H1 (cell line): ENCODE measurements around the gene FBXO2. TPM values are rescaled to one million over a fixed set of nuclear protein-coding genes. Genes with fewer than 3 reads are reported as not detected.

Experiments
- CTCF ChIA-PET: fragments of 300-600 bp; sonication (Branson Sonifier 250); formaldehyde crosslinking; loops from one replicate; lab custom pipeline; 2021; ENCODE audit not compliant: partially characterized antibody; lab: Charles Lee
- POLR2A ChIA-PET: fragments of 300-600 bp; sonication (Branson Sonifier 250); formaldehyde crosslinking; loops from one replicate; lab custom pipeline; 2021; ENCODE audit warnings: inconsistent platforms; ENCODE audit not compliant: partially characterized antibody; lab: Charles Lee
- DNase-seq, 2 experiments: peaks; one replicate each; pipeline versions ENCODE4 v3.0.0 to v3.0.0-alpha.2; 2010 to 2022; ENCODE audit warnings: low spot score in 2 of 2, low read depth in 1 of 2, mixed read lengths in 1 of 2
- FAIRE-seq: peaks from 2 replicates; lab custom pipeline; 2011; peaks lifted over from hg19 to GRCh38; lab: Jason Lieb, UNC
- H2AFZ ChIP-seq: 2 replicates; pipeline ENCODE4 v1.8.1; 2012; ENCODE audit warnings: low read length, inconsistent platforms
- H2AK5ac ChIP-seq: 2 replicates; pipeline ENCODE4 v1.6.1; 2013; ENCODE audit warnings: low read depth, low read length
- H2BK120ac ChIP-seq: replicated peaks from 2 replicates; pipeline ENCODE3; 2013; ENCODE audit warnings: low read depth, low read length, inconsistent platforms
- H2BK12ac ChIP-seq: 2 replicates; pipeline ENCODE4 v1.6.1; 2013; ENCODE audit warnings: low read depth, low read length
- H2BK15ac ChIP-seq: 2 replicates; pipeline ENCODE4 v1.6.1; 2013; ENCODE audit warnings: low read length
- H2BK20ac ChIP-seq: 2 replicates; pipeline ENCODE4 v1.6.1; 2013; ENCODE audit warnings: low read length
- H2BK5ac ChIP-seq: 2 replicates; pipeline ENCODE4 v1.6.1; 2013; ENCODE audit warnings: low read depth, low read length
- H3K14ac ChIP-seq: 2 replicates; pipeline ENCODE4 v1.6.1; 2013; ENCODE audit warnings: inconsistent platforms; ENCODE audit not compliant: insufficient read length
- H3K18ac ChIP-seq: 2 replicates; pipeline ENCODE4 v1.6.1; 2013; ENCODE audit warnings: low read length; ENCODE audit errors: extremely low read depth
- H3K23ac ChIP-seq: 2 replicates; pipeline ENCODE4 v1.6.1; 2013; ENCODE audit warnings: inconsistent platforms; ENCODE audit not compliant: insufficient read length
- H3K23me2 ChIP-seq: 2 replicates; pipeline ENCODE4 v1.6.1; 2013; ENCODE audit warnings: low read depth, low read length
- H3K27ac ChIP-seq: 2 replicates; pipeline ENCODE4 v1.6.1; 2011; ENCODE audit warnings: low read depth, low read length, inconsistent platforms
- H3K27me3 ChIP-seq, 4 experiments: replicated peaks in 1 of 4; 1 replicate in 1 of 4; 2 replicates in 3 of 4; pipeline versions ENCODE4 v1.6.1 to v1.8.1; 2011 to 2013; ENCODE audit warnings: low read length in 3 of 4, mild to moderate bottlenecking in 3 of 4, inconsistent platforms in 2 of 4, mixed read lengths in 2 of 4, moderate library complexity in 1 of 4; ENCODE audit not compliant: control insufficient read depth in 3 of 4, insufficient read depth in 3 of 4; ENCODE audit errors: extremely low read depth in 1 of 4
- H3K36me3 ChIP-seq, 4 experiments: 2 replicates each; pipeline versions ENCODE4 v1.6.1 to v1.8.1; 2011 to 2013; ENCODE audit warnings: mild to moderate bottlenecking in 4 of 4, low read length in 3 of 4, moderate library complexity in 2 of 4, control low read depth in 1 of 4, inconsistent platforms in 1 of 4; ENCODE audit not compliant: insufficient read depth in 4 of 4, control insufficient read depth in 2 of 4
- H3K4ac ChIP-seq: replicated peaks from 2 replicates; pipeline ENCODE3; 2013; ENCODE audit warnings: low read length, low read depth, mixed read lengths, inconsistent platforms; ENCODE audit not compliant: insufficient read length
- H3K4me1 ChIP-seq, 4 experiments: replicated peaks in 1 of 4; 1 replicate in 1 of 4; 2 replicates in 3 of 4; pipeline versions ENCODE4 v1.6.1 to v1.8.1; 2011 to 2013; ENCODE audit warnings: low read length in 3 of 4, inconsistent platforms in 2 of 4, mixed read lengths in 1 of 4; ENCODE audit not compliant: insufficient read depth in 4 of 4, control insufficient read depth in 3 of 4
- H3K4me2 ChIP-seq, 2 experiments: 2 replicates each; pipeline versions ENCODE4 v1.6.1 to v1.8.1; 2011 to 2013; ENCODE audit warnings: low read depth in 2 of 2, low read length in 2 of 2, control low read depth in 1 of 2, inconsistent platforms in 1 of 2, mild to moderate bottlenecking in 1 of 2; ENCODE audit not compliant: insufficient read depth in 1 of 2
- H3K4me3 ChIP-seq, 4 experiments: fragments of 200-600, 300-600 bp in 1 of 4; sonication (generic), shearing (Covaris generic), sonication (Bioruptor Twin) in 1 of 4; 2 replicates each; pipeline versions ENCODE4 v1.5.1 to v1.8.1; 2011 to 2016; ENCODE audit warnings: low read length in 4 of 4, low read depth in 3 of 4, control low read depth in 2 of 4, inconsistent platforms in 2 of 4, mild to moderate bottlenecking in 2 of 4, mixed read lengths in 1 of 4, moderate library complexity in 1 of 4; ENCODE audit not compliant: insufficient read depth in 2 of 4; ENCODE audit errors: extremely low read depth in 1 of 4
- H3K56ac ChIP-seq: replicated peaks from 2 replicates; pipeline ENCODE3; 2013; ENCODE audit warnings: low read depth, mild to moderate bottlenecking, mixed read lengths, low read length, inconsistent platforms; ENCODE audit not compliant: insufficient read length
- H3K79me1 ChIP-seq: 2 replicates; pipeline ENCODE4 v1.6.1; 2013; ENCODE audit warnings: low read depth, low read length, control low read depth
- H3K79me2 ChIP-seq, 2 experiments: 2 replicates each; pipeline versions ENCODE4 v1.6.1 to v1.8.1; 2012 to 2013; ENCODE audit warnings: low read length in 2 of 2, mild to moderate bottlenecking in 2 of 2, inconsistent platforms in 1 of 2; ENCODE audit not compliant: insufficient read depth in 2 of 2, control insufficient read depth in 1 of 2
- H3K9ac ChIP-seq, 4 experiments: replicated peaks in 1 of 4; 1 replicate in 1 of 4; 2 replicates in 3 of 4; pipeline versions ENCODE4 v1.6.1 to v1.8.1; 2011 to 2013; ENCODE audit warnings: low read depth in 3 of 4, low read length in 3 of 4, control low read depth in 2 of 4, mild to moderate bottlenecking in 2 of 4, moderate library complexity in 2 of 4, inconsistent platforms in 1 of 4; ENCODE audit errors: extremely low read depth in 1 of 4
- H3K9me3 ChIP-seq, 2 experiments: 2 replicates each; pipeline versions ENCODE4 v1.6.1 to v1.8.1; 2012 to 2013; ENCODE audit warnings: mild to moderate bottlenecking in 2 of 2, moderate library complexity in 2 of 2, control low read depth in 1 of 2, inconsistent platforms in 1 of 2, low read depth in 1 of 2, low read length in 1 of 2, mixed read lengths in 1 of 2; ENCODE audit not compliant: insufficient read depth in 2 of 2
- H4K20me1 ChIP-seq, 2 experiments: replicated peaks in 1 of 2; 2 replicates each; pipeline versions ENCODE3 to v1.8.1; 2011 to 2013; ENCODE audit warnings: inconsistent platforms in 2 of 2, low read length in 2 of 2, mild to moderate bottlenecking in 1 of 2; ENCODE audit not compliant: insufficient read depth in 2 of 2, control insufficient read depth in 1 of 2
- H4K5ac ChIP-seq: 2 replicates; pipeline ENCODE4 v1.6.1; 2013; ENCODE audit warnings: low read length, low read depth, mixed read lengths, inconsistent platforms; ENCODE audit not compliant: insufficient read length
- H4K8ac ChIP-seq: 2 replicates; pipeline ENCODE4 v1.8.0; 2013; ENCODE audit warnings: mild to moderate bottlenecking, moderate library complexity, low read length, inconsistent platforms; ENCODE audit not compliant: insufficient read depth; ENCODE audit errors: extremely low read depth
- H4K91ac ChIP-seq: replicated peaks from 2 replicates; pipeline ENCODE3; 2013; ENCODE audit warnings: low read length, mixed read lengths, inconsistent platforms; ENCODE audit not compliant: insufficient read length
- BACH1 ChIP-seq: IDR thresholded peaks from 2 replicates; pipeline ENCODE4 v1.6.1; 2012; ENCODE audit warnings: low read length, improper control_type of control experiment
- MAFK ChIP-seq: IDR thresholded peaks from 2 replicates; pipeline ENCODE4 v1.6.1; 2012; ENCODE audit warnings: low read depth, mild to moderate bottlenecking, improper control_type of control experiment, low read length
- NANOG ChIP-seq: IDR thresholded peaks from 2 replicates; pipeline ENCODE4 v1.6.1; 2011; ENCODE audit warnings: low read length, low read depth, mild to moderate bottlenecking, inconsistent platforms; ENCODE audit not compliant: insufficient read depth, poor library complexity, severe bottlenecking
- POLR2AphosphoS5 ChIP-seq: IDR thresholded peaks from 2 replicates; pipeline ENCODE4 v1.6.1; 2011; ENCODE audit warnings: low read depth, low read length
- SP1 ChIP-seq: IDR thresholded peaks from 2 replicates; pipeline ENCODE4 v1.6.1; 2011; ENCODE audit warnings: low read depth, low read length
- SP4 ChIP-seq: IDR thresholded peaks from 2 replicates; pipeline ENCODE4 v1.6.1; 2012; ENCODE audit warnings: low read length, inconsistent platforms
- WGBS, 2 experiments: shearing (Covaris generic) in 1 of 2; methylation state at CpG; one replicate each; pipeline versions ENCODE4 v1.1.6 to v1.1.7; 2013 to 2015; ENCODE audit warnings: low lambda C conversion rate in 2 of 2, mixed read lengths in 2 of 2, inconsistent platforms in 1 of 2, low coverage in 1 of 2, missing lambda C conversion rate in 1 of 2; ENCODE audit not compliant: insufficient replicate concordance in 2 of 2, insufficient coverage in 1 of 2, insufficient read length in 1 of 2; ENCODE audit errors: extremely low coverage in 1 of 2, missing lambda C conversion rate in 1 of 2; 5-methylcytosine and 5-hydroxymethylcytosine counted together
- polyA plus RNA-seq, 7 experiments: library from polyadenylated mRNA; depleted of rRNA in 3 of 7; stranded (reverse) in 5 of 7; unstranded in 2 of 7; fragments of >200 nt in 5 of 7; fragments of 200-250 nt in 2 of 7; gene quantifications; 1 replicate in 5 of 7; 2 replicates in 1 of 7; 4 replicates in 1 of 7; pipeline versions ENCODE4 v1.2.1 to v1.2.3, GENCODE V29; 2011 to 2013; ENCODE audit warnings: missing spikeins in 2 of 7, mixed read lengths in 2 of 7
- total RNA-seq: library from RNA; stranded (reverse); fragmentation: NEBNext Ultra II Directional; extraction: Animal tissue kit (Norgen Biotek cat#: 25700); gene quantifications from 2 replicates; pipeline ENCODE4 v1.2.1, GENCODE V29; 2021
- TF ChIP-seq, protein P1 (sequence below): IDR thresholded peaks from 2 replicates; pipeline ENCODE4 v1.6.1; 2012; ENCODE audit warnings: inconsistent platforms
- TF ChIP-seq, protein P2 (sequence below): IDR thresholded peaks from 2 replicates; pipeline ENCODE4 v1.6.1; 2011; ENCODE audit warnings: low read length, improper control_type of control experiment
- TF ChIP-seq, protein P3 (sequence below): IDR thresholded peaks from 2 replicates; pipeline ENCODE4 v1.6.1; 2011; ENCODE audit warnings: low read depth, mild to moderate bottlenecking, low read length; ENCODE audit not compliant: insufficient read depth

FBXO2 gene
- total and polyA plus RNA-seq, 2 of the 8 experiments (the other 6 are each of a cell fraction or from before 2014, with no cell fraction given): 51.3 to 57.9 TPM

DNA sequence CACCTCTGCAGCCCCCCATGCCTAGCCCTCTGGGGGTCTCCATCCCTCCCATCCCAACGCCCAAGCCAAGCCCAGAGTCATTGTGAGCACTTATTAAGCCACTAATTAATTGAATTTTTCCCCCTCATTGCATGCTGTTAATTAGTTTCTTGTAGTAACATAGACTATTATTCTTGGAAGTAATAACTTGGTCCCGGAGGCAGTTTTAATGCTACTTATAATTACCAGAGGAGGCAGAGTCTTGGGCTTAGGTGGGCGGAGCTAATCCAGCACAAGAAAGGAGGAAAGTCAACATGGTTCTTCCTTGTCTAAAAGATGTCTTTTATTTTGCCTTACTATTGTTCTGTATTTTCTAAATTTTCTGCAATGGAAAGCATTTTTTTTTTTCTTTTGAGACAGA, 27.7 kb downstream of the FBXO2 start:
- FAIRE-seq: no peak
- H3K4me3 ChIP-seq: no peak overlapping the region
- no peak overlapping the region for H2AK5ac ChIP-seq
- 89% methylated on average over 3 of the region's 3 CpGs; no CpG with 5 or more reads in 1 of the 2 experiments for WGBS, 2 experiments
- no peak overlapping the region for H3K14ac ChIP-seq
- POLR2A ChIA-PET: interaction anchor here (1.5 kb wide), 2 partner anchors 11 to 13 kb away, joined by 3 to 5 read pairs; no protein-coding TSS in a partner anchor
- no peak for DNase-seq
- H3K4me1 ChIP-seq: no peaks in the 10 kb centered on the region
- H3K23me2 ChIP-seq: no peaks in the 10 kb centered on the region
- no peak overlapping the region for H4K8ac ChIP-seq
- no peak overlapping the region for H3K4me2 ChIP-seq
- no peak overlapping the region for H2BK15ac ChIP-seq
- no peak overlapping the region for H3K9ac ChIP-seq
- H2AFZ ChIP-seq: no peak overlapping the region
- CTCF ChIA-PET: interaction anchor here (0.7 to 2.3 kb wide), 7 partner anchors 15 to 316 kb away, joined by 3 to 10 read pairs (median 4); no protein-coding TSS in a partner anchor
- H4K20me1 ChIP-seq: no peaks in the 10 kb centered on the region
- no peak overlapping the region for H2BK120ac ChIP-seq
- H2BK12ac ChIP-seq: no peak overlapping the region
- no peaks in the 10 kb centered on the region for H3K36me3 ChIP-seq
- H3K79me1 ChIP-seq: no peaks in the 10 kb centered on the region
- no peak overlapping the region for H2BK20ac ChIP-seq
- no peak overlapping the region for H3K23ac ChIP-seq
- H4K5ac ChIP-seq: no peak overlapping the region
- no peaks in the 10 kb centered on the region for H3K9me3 ChIP-seq
- H3K4ac ChIP-seq: no peak overlapping the region
- H4K91ac ChIP-seq: no peak overlapping the region
- no peak overlapping the region for H3K18ac ChIP-seq
- no peak overlapping the region for H2BK5ac ChIP-seq
- no peaks in the 10 kb centered on the region for H3K79me2 ChIP-seq
- no peaks in the 10 kb centered on the region for H3K27me3 ChIP-seq
- no peak overlapping the region for H3K56ac ChIP-seq
- no peak overlapping the region for H3K27ac ChIP-seq
- TF ChIP-seq BACH1 (no peak), MAFK (no peak), POLR2AphosphoS5 (no peak), SP1 (no peak), SP4 (no peak), NANOG (no peak)
- TF ChIP-seq, protein P1, sequence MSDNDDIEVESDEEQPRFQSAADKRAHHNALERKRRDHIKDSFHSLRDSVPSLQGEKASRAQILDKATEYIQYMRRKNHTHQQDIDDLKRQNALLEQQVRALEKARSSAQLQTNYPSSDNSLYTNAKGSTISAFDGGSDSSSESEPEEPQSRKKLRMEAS: no peak
- TF ChIP-seq, protein P2, sequence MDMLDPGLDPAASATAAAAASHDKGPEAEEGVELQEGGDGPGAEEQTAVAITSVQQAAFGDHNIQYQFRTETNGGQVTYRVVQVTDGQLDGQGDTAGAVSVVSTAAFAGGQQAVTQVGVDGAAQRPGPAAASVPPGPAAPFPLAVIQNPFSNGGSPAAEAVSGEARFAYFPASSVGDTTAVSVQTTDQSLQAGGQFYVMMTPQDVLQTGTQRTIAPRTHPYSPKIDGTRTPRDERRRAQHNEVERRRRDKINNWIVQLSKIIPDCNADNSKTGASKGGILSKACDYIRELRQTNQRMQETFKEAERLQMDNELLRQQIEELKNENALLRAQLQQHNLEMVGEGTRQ: no peak
- TF ChIP-seq, protein P3, sequence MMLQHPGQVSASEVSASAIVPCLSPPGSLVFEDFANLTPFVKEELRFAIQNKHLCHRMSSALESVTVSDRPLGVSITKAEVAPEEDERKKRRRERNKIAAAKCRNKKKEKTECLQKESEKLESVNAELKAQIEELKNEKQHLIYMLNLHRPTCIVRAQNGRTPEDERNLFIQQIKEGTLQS: no peak
